HEK293 (cell line): ENCODE results near the gene HOXD9.

Source experiments
- CTCF ChIA-PET: fragments of 350-600 bp; formaldehyde crosslinking; extraction: SDS; loops from one replicate; lab custom pipeline; 2021; ENCODE audit warnings: antibody characterized with exemption; lab: Yijun Ruan, JAX
- POLR2A ChIA-PET: fragments of 300-600 bp; formaldehyde crosslinking; extraction: SDS; loops from one replicate; lab custom pipeline; 2020; ENCODE audit warnings: antibody characterized with exemption, inconsistent platforms; lab: Yijun Ruan, JAX
- H3K27ac ChIP-seq: fragments of 200-500 bp; sonication (Bioruptor generic); 2 replicates; pipeline ENCODE4 v1.5.1; 2014; ENCODE audit warnings: low read depth, low read length, control low read depth, inconsistent platforms; ENCODE audit errors: extremely low read depth
- H3K36me3 ChIP-seq, 2 experiments: fragments of 200-500 bp in 1 of 2; sonication (Bioruptor generic) in 1 of 2; 1 replicate in 1 of 2; 2 replicates in 1 of 2; pipeline ENCODE4 v1.5.1; 2014 to 2017; ENCODE audit warnings: inconsistent platforms in 2 of 2, low read length in 2 of 2; ENCODE audit not compliant: control insufficient read depth in 2 of 2, insufficient read depth in 1 of 2
- H3K4me1 ChIP-seq: fragments of 200-500 bp; sonication (Bioruptor generic); 2 replicates; pipeline ENCODE4 v1.5.1; 2014; ENCODE audit warnings: mild to moderate bottlenecking, low read length, inconsistent platforms; ENCODE audit not compliant: control insufficient read depth, insufficient read depth
- H3K4me3 ChIP-seq: 2 replicates; pipeline ENCODE4 v1.5.1; 2011; ENCODE audit warnings: low read depth, mild to moderate bottlenecking, control low read depth, low read length, moderate library complexity
- H3K9me3 ChIP-seq: fragments of 200-500 bp; sonication (Bioruptor generic); 2 replicates; pipeline ENCODE4 v1.5.1; 2014; ENCODE audit warnings: low read depth, low read length, inconsistent platforms; ENCODE audit not compliant: control insufficient read depth, insufficient read depth
- AEBP2 ChIP-seq: fragments of 450-650 bp; formaldehyde crosslinking; IDR thresholded peaks from 2 replicates; pipeline ENCODE4 v1.5.1; 2016; ENCODE audit warnings: missing biosample characterization, missing genetic modification characterization, borderline replicate concordance
- GLIS1 ChIP-seq: fragments of 450-650 bp; formaldehyde crosslinking; IDR thresholded peaks from 2 replicates; pipeline ENCODE4 v1.5.1; 2016; ENCODE audit warnings: missing biosample characterization, missing genetic modification characterization
- HOXC10 ChIP-seq: sonication (generic); formaldehyde crosslinking; IDR thresholded peaks from 2 replicates; pipeline ENCODE4 v1.8.1; 2023; ENCODE audit warnings: mild to moderate bottlenecking, missing genetic modification reagents
- KLF7 ChIP-seq: fragments of 450-650 bp; formaldehyde crosslinking; IDR thresholded peaks from 2 replicates; pipeline ENCODE4 v1.5.1; 2016; ENCODE audit warnings: missing biosample characterization, missing genetic modification characterization, borderline replicate concordance
- PRDM1 ChIP-seq: fragments of 450-650 bp; formaldehyde crosslinking; IDR thresholded peaks from 2 replicates; pipeline ENCODE4; 2016; ENCODE audit warnings: missing biosample characterization, missing genetic modification characterization
- SALL2 ChIP-seq: fragments of 450-650 bp; formaldehyde crosslinking; IDR thresholded peaks from 2 replicates; pipeline ENCODE4 v1.5.0; 2017; ENCODE audit warnings: missing biosample characterization, mild to moderate bottlenecking, missing genetic modification characterization, borderline replicate concordance
- SCRT2 ChIP-seq: fragments of 450-650 bp; formaldehyde crosslinking; IDR thresholded peaks from 2 replicates; pipeline ENCODE4 v1.5.1; 2016; ENCODE audit warnings: missing biosample characterization, missing genetic modification characterization
- ZBTB17 ChIP-seq: fragments of 450-650 bp; formaldehyde crosslinking; IDR thresholded peaks from 2 replicates; pipeline ENCODE4 v1.5.1; 2016; ENCODE audit warnings: missing biosample characterization, missing genetic modification characterization
- ZBTB20 ChIP-seq: fragments of 450-650 bp; formaldehyde crosslinking; IDR thresholded peaks from 2 replicates; pipeline ENCODE4 v1.5.1; 2016; ENCODE audit warnings: missing biosample characterization, missing genetic modification characterization
- ZBTB6 ChIP-seq: fragments of 450-650 bp; formaldehyde crosslinking; IDR thresholded peaks from 2 replicates; pipeline ENCODE4 v1.5.1; 2017; ENCODE audit warnings: missing biosample characterization, missing genetic modification characterization
- ZBTB7A ChIP-seq: fragments of 450-650 bp; formaldehyde crosslinking; IDR thresholded peaks from 2 replicates; pipeline ENCODE4 v1.5.1; 2016; ENCODE audit warnings: low read depth, missing biosample characterization, missing genetic modification characterization
- ZFP37 ChIP-seq: fragments of 450-650 bp; formaldehyde crosslinking; IDR thresholded peaks from 2 replicates; pipeline ENCODE4 v1.5.1; 2016; ENCODE audit warnings: missing biosample characterization, missing genetic modification characterization
- ZNF175 ChIP-seq: fragments of 450-650 bp; formaldehyde crosslinking; IDR thresholded peaks from 2 replicates; pipeline ENCODE4 v1.5.1; 2016; ENCODE audit warnings: missing biosample characterization, missing genetic modification characterization
- ZNF202 ChIP-seq: fragments of 450-650 bp; formaldehyde crosslinking; IDR thresholded peaks from 2 replicates; pipeline ENCODE4 v1.5.1; 2016; ENCODE audit warnings: missing biosample characterization, missing genetic modification characterization, borderline replicate concordance
- ZNF391 ChIP-seq: fragments of 450-650 bp; formaldehyde crosslinking; IDR thresholded peaks from 2 replicates; pipeline ENCODE4 v1.5.1; 2016; ENCODE audit warnings: low read depth, missing biosample characterization, missing genetic modification characterization, borderline replicate concordance
- ZNF433 ChIP-seq: fragments of 450-650 bp; formaldehyde crosslinking; IDR thresholded peaks from 2 replicates; pipeline ENCODE4 v1.5.1; 2016; ENCODE audit warnings: missing biosample characterization, missing genetic modification characterization, low read depth
- ZNF501 ChIP-seq: fragments of 450-650 bp; formaldehyde crosslinking; IDR thresholded peaks from 2 replicates; pipeline ENCODE4 v1.5.1; 2016; ENCODE audit warnings: missing biosample characterization, missing genetic modification characterization
- ZNF747 ChIP-seq: fragments of 450-650 bp; formaldehyde crosslinking; IDR thresholded peaks from 2 replicates; pipeline ENCODE4 v1.5.1; 2016; ENCODE audit warnings: missing biosample characterization, missing genetic modification characterization
- ZNF76 ChIP-seq: fragments of 450-650 bp; formaldehyde crosslinking; IDR thresholded peaks from 2 replicates; pipeline ENCODE4; 2016; ENCODE audit warnings: low read depth, missing biosample characterization, missing genetic modification characterization, borderline replicate concordance
- ZNF776 ChIP-seq: fragments of 450-650 bp; formaldehyde crosslinking; IDR thresholded peaks from 2 replicates; pipeline ENCODE4 v1.5.0; 2017; ENCODE audit warnings: missing biosample characterization, missing genetic modification characterization, borderline replicate concordance
- ZXDB ChIP-seq: fragments of 450-650 bp; formaldehyde crosslinking; IDR thresholded peaks from 2 replicates; pipeline ENCODE4 v1.5.1; 2016; ENCODE audit warnings: missing biosample characterization, missing genetic modification characterization
- TF ChIP-seq, protein P1 (sequence below): fragments of 450-650 bp; formaldehyde crosslinking; IDR thresholded peaks from 2 replicates; pipeline ENCODE4 v1.5.1; 2016; ENCODE audit warnings: missing biosample characterization, missing genetic modification characterization
- TF ChIP-seq, protein P2 (sequence below): fragments of 450-650 bp; formaldehyde crosslinking; IDR thresholded peaks from 2 replicates; pipeline ENCODE4 v1.5.1; 2016; ENCODE audit warnings: missing biosample characterization, missing genetic modification characterization
- TF ChIP-seq, protein P3 (sequence below): fragments of 450-650 bp; formaldehyde crosslinking; IDR thresholded peaks from 2 replicates; pipeline ENCODE4 v1.5.1; 2016; ENCODE audit warnings: missing biosample characterization, missing genetic modification characterization
- TF ChIP-seq, protein P4 (sequence below): fragments of 450-650 bp; formaldehyde crosslinking; IDR thresholded peaks from 2 replicates; pipeline ENCODE4 v1.5.1; 2016; ENCODE audit warnings: missing biosample characterization, missing genetic modification characterization

HOXD9 gene

DNA sequence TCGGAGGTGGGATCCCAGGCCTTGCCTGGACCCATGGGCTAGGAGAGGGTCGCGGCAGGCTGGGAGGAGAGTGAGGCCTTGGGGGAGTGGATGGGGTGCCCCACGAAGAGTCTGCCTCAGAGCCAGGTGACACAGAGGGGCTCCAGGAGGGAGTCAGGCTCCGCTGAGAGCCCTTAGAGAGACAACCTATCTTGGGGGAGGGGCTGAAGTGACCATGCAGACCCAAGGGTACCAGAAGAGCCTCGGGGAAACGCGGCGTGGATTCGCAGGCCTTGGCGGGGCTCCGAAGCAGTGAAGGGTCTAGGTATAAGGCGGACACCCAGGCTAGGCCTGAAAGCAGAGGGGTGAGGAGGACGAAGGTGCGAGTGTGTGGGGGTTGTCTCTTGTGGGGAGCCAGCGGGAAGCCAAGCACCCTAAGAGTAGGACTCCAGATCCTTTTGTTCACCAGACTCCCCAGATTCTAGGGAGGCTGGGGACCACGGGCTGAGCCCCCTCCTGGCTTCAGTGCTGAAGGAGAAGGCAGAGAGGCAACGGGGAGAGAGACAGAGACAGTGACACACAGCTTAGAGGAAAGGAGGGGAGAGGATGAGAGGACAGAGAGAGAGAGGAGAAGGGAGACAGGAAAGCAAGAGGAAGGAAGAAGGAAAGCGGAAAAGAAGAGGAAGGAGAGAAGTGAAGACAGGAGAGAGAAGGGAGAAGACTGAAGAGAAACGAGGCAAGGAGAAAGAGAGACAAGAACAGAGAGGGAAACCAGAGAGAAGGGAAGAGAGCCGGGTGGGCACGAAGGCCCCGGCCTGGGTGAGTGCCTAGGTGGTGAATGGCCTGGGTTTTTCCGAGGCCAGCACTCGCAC is 16.6 kb upstream of the HOXD9 start:
- Histone ChIP-seq H3K4me3 (peak overlapping the region; percentile 74), H3K4me1 (peaks cover 6% of the 10 kb centered on the region), H3K27ac (peak overlapping the region; percentile 100), H3K36me3 (peaks cover 7 to 22% of the 10 kb centered on the region in 2 experiments), H3K9me3 (no peaks in the 10 kb centered on the region)
- POLR2A ChIA-PET, result interaction anchor here (0.6 to 4.2 kb wide), 8 partner anchors 11 to 478 kb away, joined by 3 to 75 read pairs (median 4); partner anchors contain the start of gene HOXD13
- CTCF ChIA-PET, result interaction anchor here (0.7 to 1.3 kb wide), 5 partner anchors 8 to 38 kb away, joined by 3 to 7 read pairs (median 5); no protein-coding TSS in a partner anchor
- TF ChIP-seq ZNF747 (tag by site-specific recombination) (no peak), ZNF391 (tag by site-specific recombination) (peak; percentile 52; the same call in 1 of the 2 replicates), ZBTB17 (tag by site-specific recombination) (peak; percentile 82), ZFP37 (tag by site-specific recombination) (0 out of 2 replicates have a peak, but pooled peaks have one; percentile 29), AEBP2 (tag by site-specific recombination) (no peak), ZNF776 (tag by site-specific recombination) (no peak), PRDM1 (tag by site-specific recombination) (peak; percentile 100), KLF7 (tag by site-specific recombination) (peak; percentile 43; the same call in 1 of the 2 replicates), ZBTB7A (tag by site-specific recombination) (0 out of 2 replicates have a peak, but pooled peaks have one; percentile 37), GLIS1 (tag by site-specific recombination) (peak; percentile 5; the same call in 1 of the 2 replicates), ZNF76 (0 out of 2 replicates have a peak, but pooled peaks have one; percentile 6), ZNF175 (tag by site-specific recombination) (no peak), ZBTB6 (tag by site-specific recombination) (peak; percentile 29; the same call in 1 of the 2 replicates), ZBTB20 (peak; percentile 60), HOXC10 (CRISPR knock-in tag) (no peak), SCRT2 (tag by site-specific recombination) (no peak), ZNF501 (tag by site-specific recombination) (0 out of 2 replicates have a peak, but pooled peaks have one; percentile 53), ZXDB (0 out of 2 replicates have a peak, but pooled peaks have one; percentile 26), SALL2 (0 out of 2 replicates have a peak, but pooled peaks have one; percentile 40), ZNF433 (tag by site-specific recombination) (no peak), ZNF202 (no peak)
- TF ChIP-seq, protein P1, sequence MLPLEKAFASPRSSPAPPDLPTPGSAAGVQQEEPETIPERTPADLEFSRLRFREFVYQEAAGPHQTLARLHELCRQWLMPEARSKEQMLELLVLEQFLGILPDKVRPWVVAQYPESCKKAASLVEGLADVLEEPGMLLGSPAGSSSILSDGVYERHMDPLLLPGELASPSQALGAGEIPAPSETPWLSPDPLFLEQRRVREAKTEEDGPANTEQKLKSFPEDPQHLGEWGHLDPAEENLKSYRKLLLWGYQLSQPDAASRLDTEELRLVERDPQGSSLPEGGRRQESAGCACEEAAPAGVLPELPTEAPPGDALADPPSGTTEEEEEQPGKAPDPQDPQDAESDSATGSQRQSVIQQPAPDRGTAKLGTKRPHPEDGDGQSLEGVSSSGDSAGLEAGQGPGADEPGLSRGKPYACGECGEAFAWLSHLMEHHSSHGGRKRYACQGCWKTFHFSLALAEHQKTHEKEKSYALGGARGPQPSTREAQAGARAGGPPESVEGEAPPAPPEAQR (tag by site-specific recombination), result no peak
- TF ChIP-seq, protein P2, sequence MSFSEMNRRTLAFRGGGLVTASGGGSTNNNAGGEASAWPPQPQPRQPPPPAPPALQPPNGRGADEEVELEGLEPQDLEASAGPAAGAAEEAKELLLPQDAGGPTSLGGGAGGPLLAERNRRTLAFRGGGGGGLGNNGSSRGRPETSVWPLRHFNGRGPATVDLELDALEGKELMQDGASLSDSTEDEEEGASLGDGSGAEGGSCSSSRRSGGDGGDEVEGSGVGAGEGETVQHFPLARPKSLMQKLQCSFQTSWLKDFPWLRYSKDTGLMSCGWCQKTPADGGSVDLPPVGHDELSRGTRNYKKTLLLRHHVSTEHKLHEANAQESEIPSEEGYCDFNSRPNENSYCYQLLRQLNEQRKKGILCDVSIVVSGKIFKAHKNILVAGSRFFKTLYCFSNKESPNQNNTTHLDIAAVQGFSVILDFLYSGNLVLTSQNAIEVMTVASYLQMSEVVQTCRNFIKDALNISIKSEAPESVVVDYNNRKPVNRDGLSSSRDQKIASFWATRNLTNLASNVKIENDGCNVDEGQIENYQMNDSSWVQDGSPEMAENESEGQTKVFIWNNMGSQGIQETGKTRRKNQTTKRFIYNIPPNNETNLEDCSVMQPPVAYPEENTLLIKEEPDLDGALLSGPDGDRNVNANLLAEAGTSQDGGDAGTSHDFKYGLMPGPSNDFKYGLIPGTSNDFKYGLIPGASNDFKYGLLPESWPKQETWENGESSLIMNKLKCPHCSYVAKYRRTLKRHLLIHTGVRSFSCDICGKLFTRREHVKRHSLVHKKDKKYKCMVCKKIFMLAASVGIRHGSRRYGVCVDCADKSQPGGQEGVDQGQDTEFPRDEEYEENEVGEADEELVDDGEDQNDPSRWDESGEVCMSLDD (tag by site-specific recombination), result peak; percentile 34
- TF ChIP-seq, protein P3, sequence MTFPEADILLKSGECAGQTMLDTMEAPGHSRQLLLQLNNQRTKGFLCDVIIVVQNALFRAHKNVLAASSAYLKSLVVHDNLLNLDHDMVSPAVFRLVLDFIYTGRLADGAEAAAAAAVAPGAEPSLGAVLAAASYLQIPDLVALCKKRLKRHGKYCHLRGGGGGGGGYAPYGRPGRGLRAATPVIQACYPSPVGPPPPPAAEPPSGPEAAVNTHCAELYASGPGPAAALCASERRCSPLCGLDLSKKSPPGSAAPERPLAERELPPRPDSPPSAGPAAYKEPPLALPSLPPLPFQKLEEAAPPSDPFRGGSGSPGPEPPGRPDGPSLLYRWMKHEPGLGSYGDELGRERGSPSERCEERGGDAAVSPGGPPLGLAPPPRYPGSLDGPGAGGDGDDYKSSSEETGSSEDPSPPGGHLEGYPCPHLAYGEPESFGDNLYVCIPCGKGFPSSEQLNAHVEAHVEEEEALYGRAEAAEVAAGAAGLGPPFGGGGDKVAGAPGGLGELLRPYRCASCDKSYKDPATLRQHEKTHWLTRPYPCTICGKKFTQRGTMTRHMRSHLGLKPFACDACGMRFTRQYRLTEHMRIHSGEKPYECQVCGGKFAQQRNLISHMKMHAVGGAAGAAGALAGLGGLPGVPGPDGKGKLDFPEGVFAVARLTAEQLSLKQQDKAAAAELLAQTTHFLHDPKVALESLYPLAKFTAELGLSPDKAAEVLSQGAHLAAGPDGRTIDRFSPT (tag by site-specific recombination), result peak; percentile 66; the same call in 1 of the 2 replicates
- TF ChIP-seq, protein P4, sequence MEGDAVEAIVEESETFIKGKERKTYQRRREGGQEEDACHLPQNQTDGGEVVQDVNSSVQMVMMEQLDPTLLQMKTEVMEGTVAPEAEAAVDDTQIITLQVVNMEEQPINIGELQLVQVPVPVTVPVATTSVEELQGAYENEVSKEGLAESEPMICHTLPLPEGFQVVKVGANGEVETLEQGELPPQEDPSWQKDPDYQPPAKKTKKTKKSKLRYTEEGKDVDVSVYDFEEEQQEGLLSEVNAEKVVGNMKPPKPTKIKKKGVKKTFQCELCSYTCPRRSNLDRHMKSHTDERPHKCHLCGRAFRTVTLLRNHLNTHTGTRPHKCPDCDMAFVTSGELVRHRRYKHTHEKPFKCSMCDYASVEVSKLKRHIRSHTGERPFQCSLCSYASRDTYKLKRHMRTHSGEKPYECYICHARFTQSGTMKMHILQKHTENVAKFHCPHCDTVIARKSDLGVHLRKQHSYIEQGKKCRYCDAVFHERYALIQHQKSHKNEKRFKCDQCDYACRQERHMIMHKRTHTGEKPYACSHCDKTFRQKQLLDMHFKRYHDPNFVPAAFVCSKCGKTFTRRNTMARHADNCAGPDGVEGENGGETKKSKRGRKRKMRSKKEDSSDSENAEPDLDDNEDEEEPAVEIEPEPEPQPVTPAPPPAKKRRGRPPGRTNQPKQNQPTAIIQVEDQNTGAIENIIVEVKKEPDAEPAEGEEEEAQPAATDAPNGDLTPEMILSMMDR (tag by site-specific recombination), result peak; percentile 39; the same call in 1 of the 2 replicates
